HG02870 (cell line): ENCODE measurements around the gene PLEKHG3.

ENCODE experiments used
- ATAC-seq: cut with Tn5 transposase; IDR thresholded peaks from one replicate; pipeline ENCODE4 v1.9.1; 2021; ENCODE audit warnings: mild to moderate bottlenecking, moderate library complexity; ENCODE audit not compliant: unreplicated experiment

PLEKHG3 gene

GRCh38 chr14:64725879-64726584, 21.8 kb downstream of the PLEKHG3 start:
- ATAC-seq = no peak

GRCh38 chr14:64726585-64726890, 22.3 kb downstream of the PLEKHG3 start:
- ATAC-seq = no peak

GRCh38 chr14:64727551-64728071, 23.4 kb downstream of the PLEKHG3 start:
- ATAC-seq = no peak

GRCh38 chr14:64728106-64728505, 23.9 kb downstream of the PLEKHG3 start:
- no peak for ATAC-seq

- ATAC-seq = no peak
These were observed 24.6 kb downstream of the PLEKHG3 start for GRCh38 chr14:64728856-64729255.

GRCh38 chr14:64729386-64730060, 25.3 kb downstream of the PLEKHG3 start:
- no peak for ATAC-seq

GRCh38 chr14:64730061-64730440, 25.8 kb downstream of the PLEKHG3 start:
- ATAC-seq = no peak

- no peak for ATAC-seq
These were observed 26.5 kb downstream of the PLEKHG3 start for GRCh38 chr14:64730681-64731080.

GRCh38 chr14:64731141-64731581, 26.9 kb downstream of the PLEKHG3 start:
- ATAC-seq = no peak

GRCh38 chr14:64732066-64732465, 27.8 kb downstream of the PLEKHG3 start:
- ATAC-seq = no peak

GRCh38 chr14:64732536-64733120, 28.4 kb downstream of the PLEKHG3 start:
- ATAC-seq = no peak

GRCh38 chr14:64733321-64733720, 29.1 kb downstream of the PLEKHG3 start:
- ATAC-seq = no peak

- no peak for ATAC-seq
These were observed 29.7 kb downstream of the PLEKHG3 start for GRCh38 chr14:64733899-64734298.

GRCh38 chr14:64734990-64735389, 30.8 kb downstream of the PLEKHG3 start:
- no peak for ATAC-seq

GRCh38 chr14:64736271-64737169, 32.3 kb downstream of the PLEKHG3 start:
- ATAC-seq = no peak

GRCh38 chr14:64737391-64738280, 33.4 kb downstream of the PLEKHG3 start:
- no peak for ATAC-seq

- no peak for ATAC-seq
These were observed 34.1 kb downstream of the PLEKHG3 start for GRCh38 chr14:64738281-64738804.

GRCh38 chr14:64741200-64741599, 37.0 kb downstream of the PLEKHG3 start:
- no peak for ATAC-seq

- ATAC-seq = no peak
These were observed 37.7 kb downstream of the PLEKHG3 start for GRCh38 chr14:64741961-64742360.

- ATAC-seq = no peak
These were observed 38.8 kb downstream of the PLEKHG3 start for GRCh38 chr14:64743061-64743460.
